MCF 10A (cell line): ENCODE results near the gene ZNF500. TPM values are rescaled to one million over a fixed set of nuclear protein-coding genes. Genes with fewer than 3 reads are reported as not detected.
"Not testable (repeated sequence)": the region's sequence is repeated elsewhere in the genome, so short reads cannot be mapped to it uniquely, and the experiment has no call there.

ENCODE experiments used
- BruUV-seq: library from RNA; stranded (reverse); fragments of 400-500 nt; replicated peaks from 2 replicates; lab custom pipeline; 2021; lab: Mats Ljungman, UMichigan
- CTCF ChIA-PET: fragments of 300-600 bp; sonication (Branson Sonifier 250); formaldehyde crosslinking; extraction: SDS; loops from one replicate; lab custom pipeline; 2021; ENCODE audit warnings: antibody characterized with exemption, inconsistent platforms; lab: Yijun Ruan, JAX
- POLR2A ChIA-PET: fragments of 300-600, 350-650 bp; sonication (Branson Sonifier 250); formaldehyde crosslinking; extraction: SDS; loops from one replicate; lab custom pipeline; 2020; ENCODE audit warnings: antibody characterized with exemption, inconsistent platforms; lab: Yijun Ruan, JAX
- DNase-seq: peaks from one replicate; pipeline ENCODE4 v3.0.0-alpha.2; 2018; ENCODE audit not compliant: unreplicated experiment
- H3K27ac Mint-ChIP-seq: one replicate; pipeline ENCODE4 v1.8.0; 2022; ENCODE audit warnings: mild to moderate bottlenecking, low read depth, mixed read lengths; ENCODE audit not compliant: unreplicated experiment
- H3K27me3 Mint-ChIP-seq: one replicate; pipeline ENCODE4 v1.8.0; 2022; ENCODE audit warnings: mixed read lengths; ENCODE audit not compliant: insufficient read depth, unreplicated experiment
- H3K36me3 Mint-ChIP-seq: one replicate; pipeline ENCODE4 v1.8.0; 2022; ENCODE audit warnings: mild to moderate bottlenecking, moderate library complexity, mixed read lengths; ENCODE audit not compliant: insufficient read depth, unreplicated experiment
- H3K4me1 Mint-ChIP-seq: one replicate; pipeline ENCODE4 v1.8.0; 2022; ENCODE audit warnings: mixed read lengths; ENCODE audit not compliant: insufficient read depth, unreplicated experiment
- H3K4me3 Mint-ChIP-seq: one replicate; pipeline ENCODE4 v1.8.0; 2022; ENCODE audit warnings: mild to moderate bottlenecking, moderate library complexity, mixed read lengths; ENCODE audit not compliant: unreplicated experiment
- H3K9me3 Mint-ChIP-seq: one replicate; pipeline ENCODE4 v1.8.0; 2022; ENCODE audit warnings: mixed read lengths; ENCODE audit not compliant: unreplicated experiment
- CTCF ChIP-seq: fragments of 200-600 bp; IDR thresholded peaks from one replicate; pipeline ENCODE4 v1.8.0; 2022; ENCODE audit warnings: antibody characterized with exemption, mild to moderate bottlenecking; ENCODE audit not compliant: unreplicated experiment
- intact Hi-C: fragments of 100-400 bp; cut with micrococcal nuclease; formaldehyde crosslinking; loops from 2 replicates; pipeline ENCODE4 v1.14.1; 2022
- total RNA-seq: library from RNA; stranded (reverse); gene quantifications from 2 replicates; pipeline ENCODE4 v1.2.3, GENCODE V29; 2022

The ZNF500 gene
- total RNA-seq, 1 experiment from 2014 or later, result 13.8 TPM

DNA sequence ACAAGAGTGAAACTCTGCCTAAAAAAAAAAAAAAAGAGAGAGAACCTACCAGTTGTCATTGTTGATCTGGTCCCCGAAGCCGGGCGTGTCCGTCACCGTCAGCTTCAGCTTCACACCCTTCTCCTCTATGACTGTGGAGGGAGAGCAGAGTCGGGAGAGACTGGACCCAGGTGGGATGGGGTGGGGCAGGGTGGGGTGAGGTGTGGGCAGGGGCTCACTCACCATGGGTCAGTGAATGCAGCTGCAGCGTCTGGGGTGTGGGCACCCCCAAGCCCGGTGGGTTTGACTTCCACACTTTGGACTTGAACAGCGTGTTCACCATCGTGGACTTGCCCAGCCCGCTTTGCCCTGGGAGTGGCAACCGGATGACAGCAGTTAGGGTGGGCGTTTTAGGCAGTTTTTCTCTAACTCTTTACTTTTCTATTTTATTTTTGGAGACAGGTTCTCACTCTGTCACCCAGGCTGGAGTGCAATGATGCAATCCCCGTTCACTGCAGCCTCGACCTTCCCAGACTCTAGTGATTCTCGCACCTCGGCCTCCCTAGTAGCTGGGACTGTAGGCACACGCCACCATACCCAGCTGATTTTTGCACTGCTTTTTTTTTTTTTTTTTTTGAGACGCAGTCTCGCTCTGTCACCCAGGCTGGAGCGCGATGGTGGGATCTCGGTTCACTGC, 18.9 kb upstream of the ZNF500 start:
- POLR2A ChIA-PET, result interaction anchor here (2.1 kb wide), 1 partner anchor 17 kb away, joined by 6 read pairs; the partner anchor contains the start of gene ROGDI
- no peak overlapping the region for H3K27ac Mint-ChIP-seq
- intact Hi-C loops, result no loop called here

DNA sequence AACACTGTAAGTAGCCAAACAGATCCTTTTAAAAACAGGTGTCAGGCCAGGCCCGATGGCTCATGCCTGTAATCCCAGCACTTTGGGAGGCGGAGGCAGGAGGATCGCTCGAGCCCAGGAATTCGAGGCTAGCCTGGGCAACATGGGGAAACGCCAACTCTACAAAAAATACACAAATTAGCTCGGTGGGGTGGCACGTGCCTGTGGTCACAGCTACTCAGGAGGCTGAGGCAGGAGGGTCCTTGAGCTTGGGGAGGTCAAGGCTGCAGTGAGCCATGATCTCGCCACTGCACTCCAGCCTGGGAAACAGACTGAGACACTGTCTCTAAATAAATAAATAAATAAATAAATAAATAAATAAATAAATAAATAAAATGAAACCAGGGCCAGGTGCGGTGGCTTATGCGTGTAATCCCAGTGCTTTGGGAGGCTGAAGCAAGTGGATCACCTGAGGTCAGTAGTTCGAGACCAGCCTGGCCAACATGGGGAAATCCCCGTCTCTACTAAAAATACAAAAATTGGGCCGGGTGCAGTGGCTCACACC, 17.6 kb upstream of the ZNF500 start:
- H3K9me3 Mint-ChIP-seq, H3K36me3 Mint-ChIP-seq, CTCF ChIA-PET, intact Hi-C loops, H3K27ac Mint-ChIP-seq, BruUV-seq, H3K4me1 Mint-ChIP-seq, H3K4me3 Mint-ChIP-seq, DNase-seq, H3K27me3 Mint-ChIP-seq: not testable (repeated sequence)
- POLR2A ChIA-PET, result interaction anchor here (0.6 kb wide), 1 partner anchor 151 kb away, joined by 3 read pairs; no protein-coding TSS in a partner anchor

More for the DNA sequence above, 18.9 kb upstream of the ZNF500 start:
- Mint-ChIP-seq H3K9me3 (no peaks in the 10 kb centered on the region), H3K27me3 (no peaks in the 10 kb centered on the region), H3K4me1 (no peaks in the 10 kb centered on the region), H3K36me3 (no peaks in the 10 kb centered on the region), H3K4me3 (no peak overlapping the region)
- DNase-seq, result no peak
- CTCF ChIA-PET, result interaction anchor here (0.6 to 0.7 kb wide), 2 partner anchors 12 to 252 kb away, joined by 3 to 4 read pairs; no protein-coding TSS in a partner anchor
- TF ChIP-seq CTCF, result no peak
- BruUV-seq, result no TSS peak

DNA sequence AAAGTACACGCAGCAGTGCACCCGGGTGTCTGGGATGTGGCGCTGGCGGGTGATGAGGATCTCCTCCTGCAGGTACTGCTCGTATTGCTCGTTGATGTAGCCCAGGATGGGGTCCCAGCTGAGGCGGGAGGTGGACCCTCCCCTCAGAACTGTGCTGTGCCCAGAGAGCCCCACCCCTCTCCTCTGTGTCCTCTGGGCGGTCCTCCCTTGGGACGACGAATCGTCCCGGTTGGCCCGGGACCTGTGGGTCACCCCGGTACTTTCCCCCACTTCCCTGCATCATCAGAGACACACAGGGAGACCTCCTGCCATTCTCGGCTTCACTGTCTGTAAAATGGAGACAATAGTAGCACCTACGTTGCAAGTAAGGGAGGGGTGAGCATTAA, 17.0 kb upstream of the ZNF500 start:
- no peak for TF ChIP-seq CTCF
- H3K4me3 Mint-ChIP-seq, result no peak overlapping the region
- DNase-seq, result no peak
- no peak overlapping the region for H3K27ac Mint-ChIP-seq
- ChIA-PET CTCF (no interaction called here), POLR2A (interaction anchor here (0.6 kb wide), 1 partner anchor 150 kb away, joined by 3 read pairs; no protein-coding TSS in a partner anchor)
- no peaks in the 10 kb centered on the region for H3K36me3 Mint-ChIP-seq
- intact Hi-C loops, result no loop called here
- no peaks in the 10 kb centered on the region for H3K27me3 Mint-ChIP-seq
- no peaks in the 10 kb centered on the region for H3K4me1 Mint-ChIP-seq
- no TSS peak for BruUV-seq
- no peaks in the 10 kb centered on the region for H3K9me3 Mint-ChIP-seq

DNA sequence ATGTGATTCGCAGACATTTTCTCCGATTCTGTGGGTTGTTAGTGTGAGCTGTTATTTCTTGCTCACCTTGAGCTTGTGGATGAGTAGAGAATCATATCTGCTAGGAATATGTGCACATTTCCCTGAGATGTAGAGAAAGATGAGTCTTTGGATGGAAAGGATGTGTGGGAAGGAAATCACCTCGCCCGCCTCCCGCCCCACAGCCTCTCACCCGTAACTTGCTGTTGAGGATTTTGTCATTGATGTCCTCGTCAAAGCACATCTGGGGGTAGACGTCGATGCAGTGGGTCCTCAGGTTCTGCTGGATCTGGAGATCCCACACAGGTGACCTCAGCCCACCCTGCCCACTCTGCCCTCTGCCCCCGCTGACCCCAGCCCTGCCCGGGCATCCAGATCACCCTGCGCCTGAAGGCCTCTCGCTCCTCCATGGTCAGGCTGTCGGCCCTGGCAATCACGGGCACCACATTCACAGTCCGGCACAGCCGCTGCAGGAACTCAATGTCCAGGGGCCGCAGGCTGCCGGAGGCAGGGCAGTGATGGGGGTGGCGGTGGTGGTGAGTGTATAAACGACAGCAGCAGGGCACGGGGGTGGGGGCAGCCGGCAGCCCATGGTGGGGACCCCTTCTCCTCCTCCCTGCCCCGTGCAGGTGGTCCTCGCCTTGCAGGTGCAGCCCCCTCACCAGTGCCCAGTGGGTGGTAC, 16.4 kb upstream of the ZNF500 start:
- no peak for TF ChIP-seq CTCF
- H3K36me3 Mint-ChIP-seq, result no peaks in the 10 kb centered on the region
- DNase-seq, result no peak
- ChIA-PET POLR2A (interaction anchor here (0.6 to 1.2 kb wide), 2 partner anchors 15 to 150 kb away, joined by 3 to 4 read pairs; no protein-coding TSS in a partner anchor), CTCF (no interaction called here)
- intact Hi-C loops, result no loop called here
- H3K4me1 Mint-ChIP-seq, result no peaks in the 10 kb centered on the region
- H3K4me3 Mint-ChIP-seq, result no peak overlapping the region
- H3K27me3 Mint-ChIP-seq, result no peaks in the 10 kb centered on the region
- H3K27ac Mint-ChIP-seq, result no peak overlapping the region
- no TSS peak for BruUV-seq
- no peaks in the 10 kb centered on the region for H3K9me3 Mint-ChIP-seq
